Occipital lobe (tissue), 2 donors: ENCODE measurements around the gene MACROD1. TPM values are rescaled to one million over a fixed set of nuclear protein-coding genes. Genes with fewer than 3 reads are reported as not detected.

ENCODE experiments used
- DNase-seq: peaks from one replicate; lab custom pipeline; 2025; lab: John Stamatoyannopoulos, UW
- total RNA-seq: library from RNA; depleted of rRNA; stranded (reverse); fragments of >200 nt; gene quantifications from one replicate; pipeline ENCODE4 v1.2.3, GENCODE V29; 2014

The MACROD1 gene
- total RNA-seq, 1 donor from 2014 or later: 16.2 TPM

DNA sequence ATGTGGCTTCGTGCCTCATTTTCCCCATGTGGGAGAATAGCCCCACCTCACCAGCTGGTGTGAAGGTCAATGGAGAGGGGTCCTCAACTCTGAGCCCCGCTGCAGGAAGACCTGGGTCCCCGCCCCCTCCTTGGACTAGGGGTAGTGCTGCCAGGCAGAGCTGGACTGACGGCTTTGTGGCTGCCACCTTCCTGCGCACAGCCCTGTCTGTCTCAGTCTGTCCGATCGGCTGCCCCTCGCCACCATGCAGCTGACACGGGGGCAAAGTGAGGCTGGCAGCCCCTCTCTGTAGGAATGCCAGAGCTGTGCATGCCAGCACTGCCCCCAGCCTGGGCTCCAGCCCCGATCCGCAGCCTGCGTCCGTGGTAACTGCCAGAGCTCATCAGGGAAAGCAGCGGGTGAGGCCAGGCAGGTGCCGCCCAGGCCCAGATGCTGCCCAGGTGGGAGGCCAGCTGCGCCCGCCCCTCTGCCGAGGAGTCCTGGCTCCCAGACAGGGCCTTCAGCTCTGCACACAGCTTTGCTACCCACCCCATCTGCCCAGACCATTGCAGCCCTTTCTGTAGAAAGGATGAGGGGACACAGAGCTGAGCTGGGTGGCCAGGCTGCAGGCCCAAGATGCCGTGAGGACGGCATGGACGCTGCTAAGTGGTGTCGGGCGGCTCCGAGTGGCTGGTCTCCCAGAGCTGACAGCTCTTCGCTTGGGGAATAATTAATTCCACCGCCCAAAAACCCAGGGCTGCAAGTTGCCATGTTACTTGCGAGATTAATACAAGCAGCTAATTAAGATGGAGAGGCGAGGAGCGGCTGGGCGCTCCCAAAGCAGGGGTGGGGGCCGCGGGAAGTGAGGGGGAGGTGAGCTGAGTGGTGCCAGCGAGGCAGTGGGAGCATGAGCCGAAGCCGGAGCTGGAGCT lies 149.7 kb downstream of the MACROD1 start:
- DNase-seq: no peak

GRCh38 chr11:64015510-64015909 lies 150.4 kb downstream of the MACROD1 start:
- no peak for DNase-seq

DNA sequence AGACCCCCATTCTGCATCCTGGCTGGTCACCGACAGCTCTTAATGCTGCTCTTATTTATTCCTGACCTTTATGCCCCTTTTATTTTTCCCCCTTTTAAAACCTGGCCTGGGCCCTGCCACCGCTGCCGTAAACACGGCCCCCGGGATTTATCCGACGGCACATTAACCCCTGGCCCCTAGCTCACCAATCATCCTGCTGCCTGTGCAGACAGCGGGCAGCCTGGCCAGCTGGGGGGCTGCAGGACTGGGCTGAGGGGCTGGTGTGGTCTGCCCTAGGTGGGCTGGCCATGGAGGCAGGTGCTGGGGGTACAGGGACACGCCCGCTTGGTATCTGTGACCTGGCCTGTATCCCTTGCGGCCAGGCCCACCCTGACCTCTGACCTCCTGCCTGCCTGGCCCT lies 151.6 kb downstream of the MACROD1 start:
- no peak for DNase-seq

DNA sequence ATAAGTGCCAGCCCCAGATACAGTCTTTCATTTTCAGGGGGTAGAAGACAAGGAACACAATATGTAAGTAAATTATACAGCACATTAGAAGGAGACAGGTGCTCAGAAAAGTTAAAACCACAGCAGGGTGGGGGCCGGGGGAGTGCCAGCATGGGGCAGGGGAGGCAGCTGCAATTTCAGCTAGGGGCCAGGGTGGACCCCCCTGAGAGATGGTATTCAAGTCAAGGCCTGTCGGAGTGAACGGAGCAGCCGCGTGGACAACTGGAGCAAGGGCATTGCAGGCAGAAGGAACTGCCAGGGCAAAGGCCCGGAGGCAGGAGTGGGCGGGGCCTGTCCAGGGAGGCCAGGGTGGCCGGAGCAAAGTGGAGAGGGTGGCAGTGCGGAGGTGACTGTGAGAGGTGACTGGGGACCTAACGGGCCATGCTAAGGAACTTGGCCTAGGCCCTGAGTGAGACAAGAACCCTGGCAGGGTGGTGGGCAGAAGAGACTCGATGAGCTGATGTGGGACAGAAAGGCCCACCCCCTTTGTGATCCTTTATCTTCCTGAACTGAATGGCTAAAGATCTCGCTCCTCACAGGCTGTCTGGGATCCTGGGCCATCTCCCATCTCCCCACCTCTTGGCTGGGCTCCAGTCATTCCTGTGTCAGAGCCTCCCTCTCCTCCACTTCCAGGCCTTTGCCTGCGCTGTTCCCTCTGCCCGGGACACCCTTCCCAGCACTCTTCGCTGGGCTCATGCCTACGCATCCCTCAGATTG lies 152.6 kb downstream of the MACROD1 start:
- DNase-seq: no peak

- no peak for DNase-seq
Measured at GRCh38 chr11:64011371-64011770, 154.5 kb downstream of the MACROD1 start.

GRCh38 chr11:64010783-64011182 lies 155.1 kb downstream of the MACROD1 start:
- DNase-seq: no peak

GRCh38 chr11:64009710-64010109 lies 156.2 kb downstream of the MACROD1 start:
- no peak for DNase-seq

GRCh38 chr11:64008914-64009633 lies 156.8 kb downstream of the MACROD1 start:
- no peak for DNase-seq

GRCh38 chr11:64008283-64008913 lies 157.5 kb downstream of the MACROD1 start:
- DNase-seq: no peak

DNA sequence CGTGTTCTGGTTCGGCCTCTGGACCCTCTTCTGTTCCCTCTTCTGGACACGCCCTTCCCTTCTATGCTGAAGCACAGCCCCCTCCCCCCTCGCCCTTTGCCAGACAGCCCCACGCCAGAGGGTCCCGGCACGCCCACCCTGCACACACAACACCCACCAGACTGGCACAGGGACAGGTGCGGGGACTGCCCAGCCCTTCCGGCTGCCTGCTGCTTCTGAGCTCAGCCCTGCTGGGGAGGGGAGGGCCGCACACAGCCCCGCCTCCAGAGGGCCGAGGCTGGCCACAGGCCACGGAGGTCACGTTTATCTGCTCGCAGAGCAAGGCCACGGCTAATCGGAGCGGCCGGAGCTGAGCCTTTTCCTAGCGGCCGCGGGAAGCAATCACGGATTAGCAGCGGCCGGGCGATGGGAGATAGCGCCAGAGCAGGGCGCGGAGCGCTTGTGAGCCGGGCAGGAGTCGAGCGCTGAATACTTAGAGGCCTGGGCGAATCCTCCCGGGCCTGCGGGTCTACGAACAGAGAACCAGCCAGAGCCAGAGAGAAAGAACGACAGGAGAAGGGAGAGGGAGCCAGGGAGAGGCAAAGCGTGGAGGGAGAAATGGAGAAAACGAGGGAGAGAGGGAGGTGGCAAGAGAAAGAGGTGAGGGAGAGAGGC lies 158.2 kb downstream of the MACROD1 start:
- DNase-seq: no peak

GRCh38 chr11:64007160-64007628 lies 158.7 kb downstream of the MACROD1 start:
- no peak for DNase-seq

GRCh38 chr11:64006398-64006797 lies 159.5 kb downstream of the MACROD1 start:
- no peak for DNase-seq

GRCh38 chr11:64005691-64006090 lies 160.2 kb downstream of the MACROD1 start:
- no peak for DNase-seq

GRCh38 chr11:64004590-64004984 lies 161.3 kb downstream of the MACROD1 start:
- no peak for DNase-seq

DNA sequence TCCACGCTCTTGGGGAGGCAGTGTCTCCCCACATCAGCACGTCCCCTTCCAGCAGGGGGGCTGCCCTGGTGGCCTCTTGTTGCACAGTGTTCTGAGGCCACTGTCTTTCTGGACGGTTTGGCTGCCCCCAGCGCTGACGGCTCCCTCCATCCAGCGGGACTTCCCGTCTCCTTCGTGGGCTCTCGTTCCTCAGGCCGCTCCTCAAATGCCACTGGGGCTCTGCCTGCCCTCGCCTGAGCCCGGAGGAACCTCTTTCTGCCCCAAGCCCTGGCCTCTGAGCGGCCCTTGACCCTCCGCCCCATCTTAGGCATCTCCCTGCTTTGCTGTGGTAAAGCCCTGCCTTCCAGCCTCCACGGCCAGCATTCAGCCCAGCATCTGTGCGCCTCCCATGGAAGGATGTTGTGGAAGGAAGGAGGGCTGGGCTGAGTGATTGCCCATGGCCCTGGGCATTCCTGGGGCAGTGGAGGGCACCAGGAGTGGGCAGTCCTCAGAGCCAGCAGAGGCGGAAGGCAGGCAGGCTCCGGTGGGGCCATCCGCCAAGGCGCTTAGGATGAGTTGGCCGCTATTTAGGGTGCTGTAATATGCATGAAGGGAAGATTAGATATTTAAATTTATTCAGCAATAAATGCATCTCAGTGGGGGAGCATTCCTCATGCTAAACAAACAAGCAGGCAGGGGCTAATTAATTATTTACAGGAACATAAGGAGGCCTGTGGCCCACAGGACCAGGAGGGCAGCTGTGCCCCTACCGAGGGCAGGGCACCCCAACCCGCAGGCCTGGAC lies 161.9 kb downstream of the MACROD1 start:
- no peak for DNase-seq

- DNase-seq: no peak
Measured at GRCh38 chr11:64001484-64002420, 164.2 kb downstream of the MACROD1 start.

- DNase-seq: no peak
Measured at GRCh38 chr11:64000740-64001483, 165.0 kb downstream of the MACROD1 start.
